Astrocyte (in vitro differentiated cells and primary cell): ENCODE measurements around the gene CRIM1.

ENCODE experiments used
- CTCF ChIP-seq: IDR thresholded peaks from 2 replicates; pipeline ENCODE4 v1.5.1; 2011; ENCODE audit warnings: low read depth, mild to moderate bottlenecking, inconsistent platforms, low read length, moderate library complexity; ENCODE audit not compliant: insufficient read depth
- EZH2 ChIP-seq: IDR thresholded peaks from 2 replicates; pipeline ENCODE4 v1.6.1; 2012; ENCODE audit warnings: mild to moderate bottlenecking, low read length, inconsistent platforms; ENCODE audit not compliant: insufficient read depth

GRCh38 chr2:36385603-36386002 lies 30.0 kb downstream of the CRIM1 start:
- TF ChIP-seq CTCF = no peak
- no peak for TF ChIP-seq EZH2
